ENCODE results near the gene IPP.
"Not testable (repeated sequence)": the region's sequence is repeated elsewhere in the genome, so short reads cannot be mapped to it uniquely, and the experiment has no call there.

IPP gene

GRCh38 chr1:45679123-45679522 is 71.3 kb downstream of the IPP start:
- no peak for DNase-seq

DNA sequence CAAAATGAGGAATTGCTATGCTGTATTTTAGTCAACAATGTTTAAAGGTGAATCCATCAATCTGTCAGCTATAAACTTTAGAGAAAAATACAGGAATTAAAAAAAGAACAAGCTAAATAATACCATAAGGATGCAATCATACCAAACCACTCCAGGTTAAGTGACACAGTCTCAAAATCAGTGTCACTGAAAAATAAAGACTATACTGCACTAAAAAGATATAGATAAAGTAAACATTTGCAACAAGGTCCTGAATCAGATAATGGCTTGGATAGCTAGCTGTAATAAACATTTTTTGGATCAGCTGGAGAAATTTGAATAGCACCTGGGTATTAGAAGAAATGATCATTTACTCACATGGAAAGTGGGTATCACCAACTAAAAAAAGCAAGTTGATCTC is 72.0 kb downstream of the IPP start:
- no peak for DNase-seq

DNA sequence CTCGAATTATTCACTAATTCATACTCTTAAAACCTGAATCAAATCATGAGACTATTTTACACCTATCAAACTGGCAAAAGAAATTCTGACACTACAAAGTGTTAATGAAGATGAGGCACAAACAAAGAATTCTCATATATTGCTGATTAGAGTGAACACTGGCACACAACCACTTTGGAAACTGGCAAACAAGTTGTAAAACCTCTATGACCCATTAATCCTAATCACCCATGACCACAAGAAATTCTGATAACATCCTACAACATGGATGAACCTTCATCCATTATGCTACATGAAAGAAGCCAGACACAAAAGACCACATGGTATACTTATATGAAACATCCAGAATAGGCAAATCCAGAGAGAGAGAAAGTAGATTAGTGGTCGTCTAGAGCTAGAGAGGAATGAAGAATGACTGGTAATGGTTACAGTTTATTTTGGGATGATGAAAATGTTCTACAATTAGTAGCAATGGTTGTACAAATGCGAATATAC is 72.7 kb downstream of the IPP start:
- DNase-seq = no peak

GRCh38 chr1:45676553-45676952 is 73.9 kb downstream of the IPP start:
- DNase-seq = not testable (repeated sequence)

DNA sequence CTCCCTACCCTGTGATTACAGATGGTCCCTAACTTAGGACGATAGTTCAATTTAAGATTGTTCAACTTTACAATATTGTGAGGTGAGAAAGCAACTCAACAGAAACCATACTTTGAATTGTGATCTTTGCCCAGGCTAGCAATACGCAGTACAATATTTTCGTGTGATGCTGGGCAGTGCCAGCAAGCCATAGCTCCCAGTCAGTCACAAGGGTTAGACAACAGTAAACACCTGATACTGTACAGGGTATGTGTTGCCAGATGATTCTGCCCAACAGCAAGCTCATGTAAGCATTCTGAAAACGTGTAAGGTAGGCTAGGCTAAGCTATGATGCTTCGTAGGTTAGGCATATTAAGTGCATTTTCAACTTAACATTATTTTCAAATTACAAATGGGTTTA is 76.0 kb downstream of the IPP start:
- no peak for DNase-seq

DNA sequence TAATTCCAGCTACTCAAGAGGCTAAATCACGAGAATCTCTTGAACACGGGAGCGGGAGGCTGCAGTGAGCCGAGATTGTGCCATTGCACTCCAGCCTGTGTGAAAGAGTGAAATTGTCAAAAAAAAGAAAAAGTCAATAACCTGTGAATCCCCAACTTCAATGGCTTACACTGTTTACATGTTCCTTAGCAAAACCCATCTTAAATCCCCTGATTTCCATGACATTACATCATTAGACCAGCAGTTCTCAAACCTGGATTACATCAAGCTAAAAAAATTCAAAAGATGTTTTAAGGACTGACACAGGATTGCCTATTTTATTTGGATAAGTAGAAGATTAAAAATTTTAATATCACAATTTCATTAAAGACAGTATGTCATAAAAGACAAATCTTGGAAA is 76.5 kb downstream of the IPP start:
- no peak for DNase-seq

- no peak for DNase-seq
Observed at GRCh38 chr1:45669859-45670655, 80.4 kb downstream of the IPP start.

DNA sequence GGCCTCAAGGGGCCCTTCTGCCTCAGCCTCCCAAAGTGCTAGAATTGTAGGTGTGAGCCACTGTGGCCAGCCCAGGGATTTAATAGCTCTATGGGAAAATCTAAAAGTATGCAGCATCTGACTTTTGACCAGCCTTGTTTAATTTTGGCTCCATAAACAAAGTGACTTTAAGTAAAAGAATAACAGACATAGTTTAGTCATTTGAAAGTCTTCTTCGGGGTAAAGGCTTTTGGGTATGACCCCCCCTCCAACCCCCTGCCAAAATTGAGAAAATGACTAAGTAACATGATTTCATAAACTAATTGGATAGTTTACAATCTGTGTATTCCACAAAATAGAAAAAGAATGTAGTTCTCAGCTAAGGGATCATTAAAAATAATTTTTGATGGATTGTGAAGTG is 81.1 kb downstream of the IPP start:
- DNase-seq = no peak

GRCh38 chr1:45668526-45668925 is 81.9 kb downstream of the IPP start:
- DNase-seq = no peak

- DNase-seq = no peak
Observed at GRCh38 chr1:45667321-45668111, 82.9 kb downstream of the IPP start.

- no peak for DNase-seq
Observed at GRCh38 chr1:45666836-45667235, 83.6 kb downstream of the IPP start.

GRCh38 chr1:45660336-45660735 is 90.1 kb downstream of the IPP start:
- no peak for DNase-seq

DNA sequence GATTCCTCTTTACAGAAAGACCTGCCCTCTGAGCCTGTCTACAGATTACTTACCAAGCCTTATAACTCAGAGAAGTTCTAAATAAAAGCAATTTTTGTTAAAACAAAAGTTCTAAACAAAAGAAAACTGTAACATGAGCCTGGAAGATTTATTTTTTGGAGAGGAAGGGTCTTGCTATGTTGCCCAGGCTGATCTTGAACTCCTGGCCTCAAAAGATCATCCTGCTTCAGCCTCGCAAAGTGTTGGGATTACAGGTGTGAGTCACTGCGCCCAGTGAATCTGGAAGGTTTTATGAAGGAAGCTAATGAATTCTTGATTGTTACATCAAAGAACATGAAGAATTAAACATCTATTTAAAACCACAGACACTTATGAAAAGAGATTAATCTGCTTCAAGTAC is 91.2 kb downstream of the IPP start:
- DNase-seq = no peak

- no peak for DNase-seq
Observed at GRCh38 chr1:45658171-45658570, 92.3 kb downstream of the IPP start.

DNA sequence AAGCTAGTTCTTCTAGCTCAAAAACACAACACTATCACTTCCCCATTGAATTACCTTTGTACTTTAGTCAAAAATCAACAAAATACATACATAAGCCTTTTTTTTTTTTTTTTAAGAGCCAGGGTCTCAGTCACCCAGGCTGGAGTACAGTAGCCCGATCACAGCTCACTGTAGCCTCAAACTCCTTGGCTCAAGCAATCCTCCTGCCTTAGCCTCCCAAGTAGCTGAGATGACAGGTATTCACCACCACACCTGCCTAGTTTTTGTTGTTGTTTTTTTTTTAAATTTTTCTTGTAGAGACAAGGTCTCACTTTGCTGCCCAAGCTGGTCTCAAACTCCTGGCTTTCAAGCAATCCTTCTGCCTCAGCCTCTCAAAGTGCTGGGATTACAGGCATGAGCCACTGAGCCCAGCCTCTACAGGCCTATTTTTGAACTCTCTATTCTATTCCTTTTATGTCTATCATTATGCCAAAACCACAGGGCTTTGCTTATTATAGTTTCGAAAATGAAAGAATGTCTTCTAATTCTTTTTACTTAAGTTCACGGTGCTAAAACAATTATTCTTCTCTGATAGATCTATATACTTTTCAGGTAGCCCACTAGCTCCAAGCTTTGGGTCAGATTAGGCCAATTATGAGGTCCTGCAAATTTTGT is 93.8 kb downstream of the IPP start:
- DNase-seq = no peak

DNA sequence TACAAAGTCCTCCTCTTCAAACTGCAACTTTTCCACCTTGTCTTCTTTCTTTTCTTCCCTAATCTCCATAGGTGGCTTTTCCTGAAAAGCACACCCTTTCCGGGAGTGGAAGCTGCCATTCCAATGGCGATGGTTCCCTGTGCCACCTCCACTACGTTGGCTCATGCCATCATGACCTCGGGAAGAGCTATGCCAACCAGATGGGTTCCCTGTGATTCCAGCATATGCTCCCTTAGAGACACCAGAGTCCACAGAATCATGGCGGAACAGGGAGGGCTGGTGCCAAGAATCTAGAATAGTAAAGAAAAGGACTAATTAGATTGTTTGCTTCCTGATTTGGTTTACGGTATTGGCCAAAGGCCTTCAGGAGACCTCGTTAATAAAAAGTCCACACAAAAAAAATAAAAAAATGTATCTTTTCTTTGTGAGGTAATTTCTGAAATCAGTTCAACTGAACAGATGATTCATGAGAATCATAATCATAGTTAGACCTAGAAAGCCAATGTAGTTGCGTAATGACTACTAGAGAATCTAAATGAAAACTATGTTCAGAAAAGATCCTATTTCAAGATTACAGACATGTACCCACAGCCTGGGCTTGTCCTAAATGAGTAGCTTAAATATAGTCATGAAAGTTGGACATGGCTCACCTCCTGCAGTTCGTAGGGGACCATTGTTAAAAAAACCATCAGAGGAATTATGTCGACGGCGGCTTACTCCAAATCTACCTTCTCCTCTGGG is 95.7 kb downstream of the IPP start:
- peak; percentile 80 for DNase-seq

Measured in activated CD4-positive, alpha-beta T cell treated with anti-CD3 and anti-CD28 coated beads, Interleukin-2, amount 50 U/mL, for 16 hours (primary cell).